NT2/D1 (cell line): Measurements from ENCODE around the gene FGF9.

Experiments used
- SUZ12 ChIP-seq: IDR thresholded peaks from 2 replicates; pipeline ENCODE4 v1.6.1; 2011; ENCODE audit not compliant: insufficient read length, insufficient read depth; ENCODE audit errors: extremely low read depth
- YY1 ChIP-seq: IDR thresholded peaks from 2 replicates; pipeline ENCODE4 v1.6.1; 2011; ENCODE audit not compliant: insufficient read length, insufficient read depth

DNA sequence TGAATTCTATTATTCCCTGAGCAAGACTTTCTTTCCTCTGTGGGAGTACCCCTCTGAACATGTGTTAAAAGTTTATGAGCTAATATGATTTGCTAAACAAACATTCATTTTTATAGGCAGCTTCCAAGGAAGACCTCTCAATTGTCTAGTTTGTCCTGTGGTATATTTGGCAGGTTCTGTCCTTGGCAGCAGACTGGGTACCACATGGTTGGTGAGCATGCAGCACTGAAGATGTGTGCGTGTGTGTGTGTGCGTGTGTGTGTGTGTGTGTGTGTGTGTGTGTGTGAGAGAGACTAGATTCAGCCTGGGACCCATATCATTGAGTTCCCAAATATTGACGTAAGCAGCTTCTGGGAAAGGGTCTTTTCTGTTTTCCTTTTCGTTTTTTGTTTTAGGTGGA, 24.0 kb downstream of the FGF9 start:
- TF ChIP-seq YY1 (no peak), SUZ12 (no peak)
